Erythroblast (primary cell): ENCODE results near the gene APC.

Experiments used
- GATA1 ChIP-seq: IDR thresholded peaks from 2 replicates; pipeline ENCODE4 v1.6.1; 2011; ENCODE audit warnings: low read depth, mild to moderate bottlenecking, control low read depth, low read length, moderate library complexity
- POLR2A ChIP-seq: IDR thresholded peaks from 2 replicates; pipeline ENCODE4 v1.6.1; 2011; ENCODE audit warnings: mild to moderate bottlenecking, low read length

GRCh38 chr5:112876362-112876761 is 138.7 kb downstream of the APC start:
- TF ChIP-seq POLR2A (no peak), GATA1 (no peak)
